Measurements from ENCODE around the gene TFDP2. TPM values are rescaled to one million over a fixed set of nuclear protein-coding genes. Genes with fewer than 3 reads are reported as not detected.
"Not testable (repeated sequence)": the region's sequence is repeated elsewhere in the genome, so short reads cannot be mapped to it uniquely, and the experiment has no call there.

Gene TFDP2
- total and polyA plus RNA-seq, 2 donors, result 19.1 to 76.6 TPM

GRCh38 chr3:142075656-142076055 lies 73.7 kb downstream of the TFDP2 start:
- not testable (repeated sequence) for H3K27ac ChIP-seq (ENCODE audit: low read depth)
- 91% methylated on average over 4 of the region's 4 CpGs for WGBS

GRCh38 chr3:142072816-142073215 lies 76.5 kb downstream of the TFDP2 start:
- WGBS, result over 99% methylated on average over 3 of the region's 3 CpGs
- Histone ChIP-seq H3K4me3 (ENCODE audit: low read depth, low read length) (no peak overlapping the region), H3K4me1 (ENCODE audit: insufficient read depth) (no peaks in the 10 kb centered on the region), H3K27ac (ENCODE audit: low read depth) (no peak overlapping the region), H3K36me3 (ENCODE audit: insufficient read depth) (no peaks in the 10 kb centered on the region)
- no peak for DNase-seq (ENCODE audit: extremely low spot score)

More at GRCh38 chr3:142075656-142076055, 73.7 kb downstream of the TFDP2 start:
- H3K4me3 ChIP-seq (ENCODE audit: low read depth, low read length); H3K36me3 ChIP-seq (ENCODE audit: insufficient read depth); DNase-seq (ENCODE audit: extremely low spot score); H3K4me1 ChIP-seq (ENCODE audit: insufficient read depth): not testable (repeated sequence)

- Histone ChIP-seq H3K27ac (ENCODE audit: low read depth) (no peak overlapping the region), H3K4me3 (ENCODE audit: low read depth, low read length) (no peak overlapping the region), H3K4me1 (ENCODE audit: insufficient read depth) (no peaks in the 10 kb centered on the region), H3K36me3 (ENCODE audit: insufficient read depth) (no peaks in the 10 kb centered on the region)
- DNase-seq (ENCODE audit: extremely low spot score), result no peak
- 99% methylated on average over 1 of the region's 1 CpG for WGBS
Observed at GRCh38 chr3:142065932-142066331, 83.4 kb downstream of the TFDP2 start.

- Histone ChIP-seq H3K4me3 (ENCODE audit: low read depth, low read length) (no peak overlapping the region), H3K36me3 (ENCODE audit: insufficient read depth) (no peaks in the 10 kb centered on the region), H3K27ac (ENCODE audit: low read depth) (no peak overlapping the region), H3K4me1 (ENCODE audit: insufficient read depth) (no peaks in the 10 kb centered on the region)
- DNase-seq (ENCODE audit: extremely low spot score), result no peak
- WGBS, result 87% methylated on average over 7 of the region's 7 CpGs
Observed at GRCh38 chr3:142065344-142065743, 84.0 kb downstream of the TFDP2 start.

GRCh38 chr3:142064454-142064853 lies 84.9 kb downstream of the TFDP2 start:
- no peaks in the 10 kb centered on the region for H3K36me3 ChIP-seq (ENCODE audit: insufficient read depth)
- no peak overlapping the region for H3K27ac ChIP-seq (ENCODE audit: low read depth)
- H3K4me3 ChIP-seq (ENCODE audit: low read depth, low read length), result no peak overlapping the region
- DNase-seq (ENCODE audit: extremely low spot score), result no peak
- 86% methylated on average over 3 of the region's 3 CpGs for WGBS
- no peaks in the 10 kb centered on the region for H3K4me1 ChIP-seq (ENCODE audit: insufficient read depth)

- no peaks in the 10 kb centered on the region for H3K4me1 ChIP-seq (ENCODE audit: insufficient read depth)
- 55% methylated on average over 2 of the region's 2 CpGs for WGBS
- H3K36me3 ChIP-seq (ENCODE audit: insufficient read depth), result no peaks in the 10 kb centered on the region
- no peak for DNase-seq (ENCODE audit: extremely low spot score)
- no peak overlapping the region for H3K4me3 ChIP-seq (ENCODE audit: low read depth, low read length)
- no peak overlapping the region for H3K27ac ChIP-seq (ENCODE audit: low read depth)
Observed at GRCh38 chr3:142057331-142057725, 92.0 kb downstream of the TFDP2 start.

GRCh38 chr3:142056656-142057330 lies 92.6 kb downstream of the TFDP2 start:
- no peaks in the 10 kb centered on the region for H3K4me1 ChIP-seq (ENCODE audit: insufficient read depth)
- DNase-seq (ENCODE audit: extremely low spot score), result no peak
- H3K36me3 ChIP-seq (ENCODE audit: insufficient read depth), result no peaks in the 10 kb centered on the region
- H3K4me3 ChIP-seq (ENCODE audit: low read depth, low read length), result no peak overlapping the region
- 68% methylated on average over 2 of the region's 2 CpGs for WGBS
- H3K27ac ChIP-seq (ENCODE audit: low read depth), result no peak overlapping the region

- 83% methylated on average over 1 of the region's 1 CpG for WGBS
- H3K4me3 ChIP-seq (ENCODE audit: low read depth, low read length), result no peak overlapping the region
- H3K27ac ChIP-seq (ENCODE audit: low read depth), result no peak overlapping the region
- no peaks in the 10 kb centered on the region for H3K36me3 ChIP-seq (ENCODE audit: insufficient read depth)
- no peaks in the 10 kb centered on the region for H3K4me1 ChIP-seq (ENCODE audit: insufficient read depth)
- no peak for DNase-seq (ENCODE audit: extremely low spot score)
Observed at GRCh38 chr3:142053835-142054234, 95.5 kb downstream of the TFDP2 start.

- Histone ChIP-seq H3K36me3 (ENCODE audit: insufficient read depth) (no peaks in the 10 kb centered on the region), H3K27ac (ENCODE audit: low read depth) (no peak overlapping the region), H3K4me1 (ENCODE audit: insufficient read depth) (no peaks in the 10 kb centered on the region), H3K4me3 (ENCODE audit: low read depth, low read length) (no peak overlapping the region)
- 59% methylated on average over 2 of the region's 2 CpGs for WGBS
- no peak for DNase-seq (ENCODE audit: extremely low spot score)
Observed at GRCh38 chr3:142053244-142053643, 96.1 kb downstream of the TFDP2 start.

GRCh38 chr3:142051351-142051750 lies 98.0 kb downstream of the TFDP2 start:
- no peaks in the 10 kb centered on the region for H3K4me1 ChIP-seq (ENCODE audit: insufficient read depth)
- no peak overlapping the region for H3K27ac ChIP-seq (ENCODE audit: low read depth)
- no peak overlapping the region for H3K4me3 ChIP-seq (ENCODE audit: low read depth, low read length)
- 89% methylated on average over 6 of the region's 6 CpGs for WGBS
- H3K36me3 ChIP-seq (ENCODE audit: insufficient read depth), result no peaks in the 10 kb centered on the region
- no peak for DNase-seq (ENCODE audit: extremely low spot score)

GRCh38 chr3:142047021-142047369 lies 102.3 kb downstream of the TFDP2 start:
- H3K36me3 ChIP-seq (ENCODE audit: insufficient read depth), result no peaks in the 10 kb centered on the region
- 41% methylated on average over 1 of the region's 1 CpG for WGBS

GRCh38 chr3:142046320-142047020 lies 102.9 kb downstream of the TFDP2 start:
- WGBS, result 69% methylated on average over 6 of the region's 6 CpGs
- Histone ChIP-seq H3K4me1 (ENCODE audit: insufficient read depth) (no peaks in the 10 kb centered on the region), H3K36me3 (ENCODE audit: insufficient read depth) (no peaks in the 10 kb centered on the region), H3K4me3 (ENCODE audit: low read depth, low read length) (no peak overlapping the region), H3K27ac (ENCODE audit: low read depth) (no peak overlapping the region)
- no peak for DNase-seq (ENCODE audit: extremely low spot score)

More at GRCh38 chr3:142047021-142047369, 102.3 kb downstream of the TFDP2 start:
- Histone ChIP-seq H3K4me1 (ENCODE audit: insufficient read depth) (no peaks in the 10 kb centered on the region), H3K27ac (ENCODE audit: low read depth) (no peak overlapping the region), H3K4me3 (ENCODE audit: low read depth, low read length) (no peak overlapping the region)
- DNase-seq (ENCODE audit: extremely low spot score), result no peak

GRCh38 chr3:142040941-142041491 lies 108.3 kb downstream of the TFDP2 start:
- Histone ChIP-seq H3K36me3 (ENCODE audit: insufficient read depth) (no peaks in the 10 kb centered on the region), H3K27ac (ENCODE audit: low read depth) (no peak overlapping the region), H3K4me1 (ENCODE audit: insufficient read depth) (no peaks in the 10 kb centered on the region), H3K4me3 (ENCODE audit: low read depth, low read length) (no peak overlapping the region)
- no peak for DNase-seq (ENCODE audit: extremely low spot score)
- over 99% methylated on average over 2 of the region's 2 CpGs for WGBS

GRCh38 chr3:142035308-142035922 lies 113.9 kb downstream of the TFDP2 start:
- no peak for DNase-seq (ENCODE audit: extremely low spot score)
- 91% methylated on average over 3 of the region's 3 CpGs for WGBS

More at GRCh38 chr3:142035308-142035922, 113.9 kb downstream of the TFDP2 start:
- Histone ChIP-seq H3K27ac (ENCODE audit: low read depth) (no peak overlapping the region), H3K4me1 (ENCODE audit: insufficient read depth) (no peaks in the 10 kb centered on the region), H3K36me3 (ENCODE audit: insufficient read depth) (no peaks in the 10 kb centered on the region), H3K4me3 (ENCODE audit: low read depth, low read length) (no peak overlapping the region)

Data from urinary bladder (tissue), 4 donors.